Spinal cord (tissue), 10 donors: ENCODE measurements around the gene CLDN22. TPM values are rescaled to one million over a fixed set of nuclear protein-coding genes. Genes with fewer than 3 reads are reported as not detected.

Experiments used
- DNase-seq, 6 donors: peaks; one replicate each; pipeline versions ENCODE4 v3.0.0 to v3.0.0-alpha.2; 2013 to 2015; ENCODE audit warnings: low spot score in 6 of 6, low read depth in 4 of 6
- H3K27ac ChIP-seq: one replicate; pipeline ENCODE4 v1.5.1; 2013; ENCODE audit warnings: low read depth, low read length, control low read depth
- H3K27me3 ChIP-seq: one replicate; pipeline ENCODE4 v1.6.1; 2013; ENCODE audit warnings: low read length; ENCODE audit not compliant: control insufficient read depth, insufficient read depth
- H3K36me3 ChIP-seq: one replicate; pipeline ENCODE4 v1.6.1; 2013; ENCODE audit warnings: low read length; ENCODE audit not compliant: control insufficient read depth, insufficient read depth
- H3K4me1 ChIP-seq: one replicate; pipeline ENCODE4 v1.6.1; 2013; ENCODE audit warnings: low read length; ENCODE audit not compliant: control insufficient read depth, insufficient read depth
- H3K4me3 ChIP-seq: one replicate; pipeline ENCODE4 v1.5.1; 2013; ENCODE audit warnings: low read depth, low read length, control low read depth
- H3K9me3 ChIP-seq: one replicate; pipeline ENCODE4 v1.6.1; 2013; ENCODE audit warnings: low read length; ENCODE audit not compliant: control insufficient read depth, insufficient read depth
- WGBS: methylation state at CpG from one replicate; pipeline ENCODE4 v1.1.5; 2013; ENCODE audit warnings: missing lambda C conversion rate; ENCODE audit not compliant: insufficient coverage; 5-methylcytosine and 5-hydroxymethylcytosine counted together
- polyA plus RNA-seq, 2 donors: library from polyadenylated mRNA; unstranded; fragments of 120-200 nt; gene quantifications; one replicate each; pipeline ENCODE4 v1.2.1, GENCODE V29; 2013; ENCODE audit not compliant: insufficient read length in 2 of 2
- total RNA-seq, 2 donors: library from RNA; depleted of rRNA in 1 of 2; stranded (reverse); fragments of 120-200 nt in 1 of 2; fragments of >200 nt in 1 of 2; gene quantifications; one replicate each; pipeline versions ENCODE4 v1.2.3 to v1.2.4, GENCODE V29; 2013 to 2014
- donor health status: healthy.

CLDN22 gene
- total and polyA plus RNA-seq, 4 donors = 0.06 to 1.6 (median 1.5) TPM; not detected in 1

- DNase-seq = no peak
- Histone ChIP-seq H3K9me3 (no peaks in the 10 kb centered on the region), H3K27ac (no peak overlapping the region), H3K4me3 (no peak overlapping the region), H3K36me3 (no peaks in the 10 kb centered on the region), H3K27me3 (peaks cover 2% of the 10 kb centered on the region), H3K4me1 (no peaks in the 10 kb centered on the region)
- WGBS = 88% methylated on average over 10 of the region's 20 CpGs
Observed at GRCh38 chr4:183356931-183357675, 37.0 kb upstream of the CLDN22 start.

- H3K4me1 ChIP-seq = no peaks in the 10 kb centered on the region
- no peaks in the 10 kb centered on the region for H3K36me3 ChIP-seq
- DNase-seq = no peak
- H3K4me3 ChIP-seq = no peak overlapping the region
- peaks cover 2% of the 10 kb centered on the region for H3K27me3 ChIP-seq
- 88% methylated on average over 18 of the region's 20 CpGs for WGBS
- H3K9me3 ChIP-seq = no peaks in the 10 kb centered on the region
- no peak overlapping the region for H3K27ac ChIP-seq
Observed at GRCh38 chr4:183356173-183356830, 36.2 kb upstream of the CLDN22 start.

- Histone ChIP-seq H3K27me3 (peaks cover 2% of the 10 kb centered on the region), H3K9me3 (no peaks in the 10 kb centered on the region), H3K36me3 (no peaks in the 10 kb centered on the region), H3K27ac (no peak overlapping the region), H3K4me1 (no peaks in the 10 kb centered on the region), H3K4me3 (no peak overlapping the region)
- DNase-seq = peak in 1 of 6 donors; percentile 35
- WGBS = 66% methylated on average over 2 of the region's 4 CpGs
Observed at GRCh38 chr4:183355405-183355804, 35.3 kb upstream of the CLDN22 start.

- 78% methylated on average over 7 of the region's 9 CpGs for WGBS
- Histone ChIP-seq H3K4me3 (no peak overlapping the region), H3K27me3 (peaks cover 2% of the 10 kb centered on the region), H3K9me3 (no peaks in the 10 kb centered on the region), H3K27ac (no peak overlapping the region), H3K36me3 (no peaks in the 10 kb centered on the region), H3K4me1 (no peaks in the 10 kb centered on the region)
- DNase-seq = no peak
Observed at GRCh38 chr4:183354219-183354618, 34.1 kb upstream of the CLDN22 start.

GRCh38 chr4:183353557-183353956 lies 33.5 kb upstream of the CLDN22 start:
- Histone ChIP-seq H3K9me3 (no peaks in the 10 kb centered on the region), H3K27me3 (peaks cover 2% of the 10 kb centered on the region), H3K4me1 (no peaks in the 10 kb centered on the region), H3K4me3 (no peak overlapping the region), H3K36me3 (no peaks in the 10 kb centered on the region), H3K27ac (no peak overlapping the region)
- WGBS = 100% methylated on average over 3 of the region's 8 CpGs
- DNase-seq = no peak

- no peaks in the 10 kb centered on the region for H3K4me1 ChIP-seq
- WGBS = 100% methylated on average over 3 of the region's 5 CpGs
- no peaks in the 10 kb centered on the region for H3K27me3 ChIP-seq
- no peak overlapping the region for H3K27ac ChIP-seq
- DNase-seq = no peak
- no peaks in the 10 kb centered on the region for H3K36me3 ChIP-seq
- no peak overlapping the region for H3K4me3 ChIP-seq
- H3K9me3 ChIP-seq = no peaks in the 10 kb centered on the region
Observed at GRCh38 chr4:183352546-183352945, 32.5 kb upstream of the CLDN22 start.

GRCh38 chr4:183350317-183351071 lies 30.4 kb upstream of the CLDN22 start:
- no peaks in the 10 kb centered on the region for H3K9me3 ChIP-seq
- no peaks in the 10 kb centered on the region for H3K36me3 ChIP-seq
- 85% methylated on average over 16 of the region's 17 CpGs for WGBS
- no peak overlapping the region for H3K4me3 ChIP-seq
- H3K27ac ChIP-seq = no peak overlapping the region
- H3K4me1 ChIP-seq = no peaks in the 10 kb centered on the region
- no peak for DNase-seq
- no peaks in the 10 kb centered on the region for H3K27me3 ChIP-seq

GRCh38 chr4:183349673-183350072 lies 29.6 kb upstream of the CLDN22 start:
- no peaks in the 10 kb centered on the region for H3K9me3 ChIP-seq
- WGBS = 93% methylated on average over 8 of the region's 9 CpGs
- H3K4me3 ChIP-seq = no peak overlapping the region
- H3K27ac ChIP-seq = no peak overlapping the region
- H3K36me3 ChIP-seq = no peaks in the 10 kb centered on the region
- DNase-seq = peak in 1 of 6 donors; percentile 5
- no peaks in the 10 kb centered on the region for H3K27me3 ChIP-seq
- H3K4me1 ChIP-seq = no peaks in the 10 kb centered on the region

- Histone ChIP-seq H3K27ac (no peak overlapping the region), H3K27me3 (no peaks in the 10 kb centered on the region), H3K36me3 (no peaks in the 10 kb centered on the region), H3K4me1 (no peaks in the 10 kb centered on the region), H3K4me3 (no peak overlapping the region), H3K9me3 (no peaks in the 10 kb centered on the region)
- WGBS = 89% methylated on average over 8 of the region's 17 CpGs
- DNase-seq = no peak
Observed at GRCh38 chr4:183348706-183349659, 28.9 kb upstream of the CLDN22 start.
